Esophagus (tissue), 2 donors: Measurements from ENCODE around the gene CRYGA. TPM values are rescaled to one million over a fixed set of nuclear protein-coding genes. Genes with fewer than 3 reads are reported as not detected.
"Not testable (repeated sequence)": the region's sequence is repeated elsewhere in the genome, so short reads cannot be mapped to it uniquely, and the experiment has no call there.

ENCODE experiments used
- H3K27ac ChIP-seq, 2 donors: one replicate each; pipeline ENCODE4 v1.5.1; 2013; ENCODE audit warnings: low read depth in 2 of 2, mild to moderate bottlenecking in 2 of 2, inconsistent platforms in 1 of 2, low read length in 1 of 2, moderate library complexity in 1 of 2
- H3K27me3 ChIP-seq, 2 donors: one replicate each; pipeline ENCODE4 v1.6.1; 2013; ENCODE audit warnings: low read length in 2 of 2, control low read depth in 1 of 2, mild to moderate bottlenecking in 1 of 2; ENCODE audit not compliant: insufficient read depth in 2 of 2, control insufficient read depth in 1 of 2
- H3K36me3 ChIP-seq, 2 donors: one replicate each; pipeline ENCODE4 v1.6.1; 2013; ENCODE audit warnings: low read length in 1 of 2; ENCODE audit not compliant: control insufficient read depth in 2 of 2, insufficient read depth in 2 of 2
- H3K4me1 ChIP-seq, 2 donors: one replicate each; pipeline ENCODE4 v1.6.1; 2013; ENCODE audit warnings: low read length in 1 of 2; ENCODE audit not compliant: control insufficient read depth in 2 of 2, insufficient read depth in 2 of 2
- H3K4me3 ChIP-seq, 2 donors: one replicate each; pipeline ENCODE4 v1.5.1; 2013; ENCODE audit warnings: low read length in 2 of 2, mild to moderate bottlenecking in 2 of 2, low read depth in 1 of 2, moderate library complexity in 1 of 2
- H3K9me3 ChIP-seq, 2 donors: one replicate each; pipeline ENCODE4 v1.6.1; 2013; ENCODE audit warnings: mild to moderate bottlenecking in 2 of 2, low read depth in 1 of 2, low read length in 1 of 2, moderate library complexity in 1 of 2; ENCODE audit not compliant: control insufficient read depth in 2 of 2, insufficient read depth in 1 of 2
- WGBS, 2 donors: extraction: QIAGEN DNeasy Blood & Tissue Kit; methylation state at CpG; one replicate each; pipeline ENCODE4 v1.1.7; 2013; 5-methylcytosine and 5-hydroxymethylcytosine counted together
- polyA plus RNA-seq, 2 donors: library from polyadenylated mRNA; stranded (reverse); fragments of 200-250 nt; gene quantifications; one replicate each; pipeline ENCODE4 v1.2.3, GENCODE V29; 2013
- donor health status: healthy with polysubstance abuse.
- donor health status: Bipolar disorder and iron deficiency.

CRYGA gene
- polyA plus RNA-seq, 2 donors: not detected

- Histone ChIP-seq H3K4me1 (no peaks in the 10 kb centered on the region), H3K9me3 (no peaks in the 10 kb centered on the region), H3K27me3 (no peaks in the 10 kb centered on the region), H3K36me3 (no peaks in the 10 kb centered on the region), H3K4me3 (no peak within 1 kb of the TSS), H3K27ac (no peak within 1 kb of the TSS)
- WGBS, 2 donors: 68% methylated on average over 6 of the region's 6 CpGs
Observed at GRCh38 chr2:208146006-208146405, 17.4 kb downstream of the CRYGA start, which contains the start of gene CRYGB. CRYGB (minus strand) TSS chr2:208146158; CDS start chr2:208146120, 38 bp downstream.

GRCh38 chr2:208142925-208143799 is 20.2 kb downstream of the CRYGA start:
- H3K27me3 ChIP-seq: no peaks in the 10 kb centered on the region
- WGBS, 2 donors: 55% methylated on average over 12 to 13 of the region's 14 CpGs
- no peak overlapping the region for H3K27ac ChIP-seq
- no peaks in the 10 kb centered on the region for H3K36me3 ChIP-seq
- H3K4me3 ChIP-seq: no peak overlapping the region
- H3K9me3 ChIP-seq: no peaks in the 10 kb centered on the region
- no peaks in the 10 kb centered on the region for H3K4me1 ChIP-seq

DNA sequence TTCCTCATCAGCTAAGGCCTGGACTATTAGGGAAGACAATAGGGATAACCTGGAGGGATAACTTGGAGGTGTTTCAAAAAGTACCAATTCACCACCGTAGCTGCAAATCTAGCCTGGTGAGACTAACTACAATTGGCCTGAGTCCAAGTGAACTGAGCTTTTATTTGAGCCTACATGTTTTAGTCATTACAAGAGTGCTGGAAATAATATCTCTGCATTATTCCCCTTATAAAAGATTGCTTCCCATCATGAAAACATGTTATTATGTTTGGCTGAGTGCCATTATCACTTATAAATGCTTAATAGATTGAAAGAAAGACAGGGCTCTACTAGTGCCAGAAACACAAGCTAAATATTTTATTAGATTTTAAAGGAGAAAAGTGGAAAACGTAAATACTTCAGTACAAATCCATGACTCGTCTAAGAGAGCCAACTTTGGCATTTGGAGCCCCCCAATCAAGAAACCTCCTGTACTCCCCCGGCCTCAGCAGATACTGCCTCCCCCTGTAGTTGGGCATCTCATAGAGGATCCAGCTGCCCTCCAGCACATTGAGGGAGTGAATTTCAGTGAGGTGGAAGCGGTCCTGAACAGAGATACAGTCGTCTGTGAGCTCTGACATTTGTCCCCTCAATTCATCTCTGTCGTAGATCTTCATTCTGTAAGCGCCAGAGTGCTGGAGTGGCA is 21.0 kb downstream of the CRYGA start:
- no peak overlapping the region for H3K27ac ChIP-seq
- no peaks in the 10 kb centered on the region for H3K4me1 ChIP-seq
- H3K9me3 ChIP-seq: no peaks in the 10 kb centered on the region
- 30 to 35% methylated on average over 8 of the region's 8 CpGs for WGBS, 2 donors
- H3K4me3 ChIP-seq: no peak overlapping the region
- no peaks in the 10 kb centered on the region for H3K36me3 ChIP-seq
- H3K27me3 ChIP-seq: no peaks in the 10 kb centered on the region

DNA sequence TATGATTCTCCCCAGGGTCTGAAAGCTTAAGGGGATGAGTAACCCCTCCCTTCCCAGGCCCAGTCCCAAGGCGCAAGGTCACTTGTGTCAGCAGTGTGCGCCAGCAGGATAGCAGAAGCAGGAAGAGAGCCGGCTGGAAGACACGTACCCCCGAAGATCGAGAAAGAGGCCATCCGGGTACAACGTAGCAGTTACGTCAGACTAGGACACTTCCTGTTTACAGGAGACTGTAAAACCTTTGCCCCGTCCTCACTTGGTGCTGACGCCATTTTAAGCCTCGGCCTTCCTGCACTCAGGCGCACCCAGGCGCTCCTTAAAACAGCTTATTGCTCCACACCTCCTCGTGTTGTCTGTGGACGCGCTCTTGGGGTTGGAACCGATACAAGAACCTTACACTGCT is 23.9 kb downstream of the CRYGA start:
- no peaks in the 10 kb centered on the region for H3K36me3 ChIP-seq
- no peaks in the 10 kb centered on the region for H3K27me3 ChIP-seq
- no peaks in the 10 kb centered on the region for H3K9me3 ChIP-seq
- no peak overlapping the region for H3K27ac ChIP-seq
- 89 to 91% methylated on average over 18 of the region's 18 CpGs for WGBS, 2 donors
- no peaks in the 10 kb centered on the region for H3K4me1 ChIP-seq
- H3K4me3 ChIP-seq: no peak overlapping the region

GRCh38 chr2:208138334-208138733 is 25.1 kb downstream of the CRYGA start:
- H3K27me3 ChIP-seq, H3K36me3 ChIP-seq, H3K9me3 ChIP-seq, H3K4me1 ChIP-seq, H3K27ac ChIP-seq, H3K4me3 ChIP-seq: not testable (repeated sequence)
- 81 to 91% methylated on average over 7 of the region's 7 CpGs for WGBS, 2 donors

- Histone ChIP-seq H3K36me3 (no peaks in the 10 kb centered on the region), H3K27me3 (no peaks in the 10 kb centered on the region), H3K4me1 (no peaks in the 10 kb centered on the region), H3K9me3 (no peaks in the 10 kb centered on the region), H3K4me3 (no peak overlapping the region), H3K27ac (no peak overlapping the region)
- 79 to 82% methylated on average over 2 of the region's 2 CpGs for WGBS, 2 donors
Observed at GRCh38 chr2:208136716-208137094, 26.7 kb downstream of the CRYGA start.

GRCh38 chr2:208135794-208136715 is 27.3 kb downstream of the CRYGA start:
- Histone ChIP-seq H3K27ac (no peak overlapping the region), H3K9me3 (no peaks in the 10 kb centered on the region), H3K4me1 (no peaks in the 10 kb centered on the region), H3K36me3 (no peaks in the 10 kb centered on the region), H3K27me3 (no peaks in the 10 kb centered on the region), H3K4me3 (no peak overlapping the region)
- 63 to 73% methylated on average over 11 of the region's 11 CpGs for WGBS, 2 donors

DNA sequence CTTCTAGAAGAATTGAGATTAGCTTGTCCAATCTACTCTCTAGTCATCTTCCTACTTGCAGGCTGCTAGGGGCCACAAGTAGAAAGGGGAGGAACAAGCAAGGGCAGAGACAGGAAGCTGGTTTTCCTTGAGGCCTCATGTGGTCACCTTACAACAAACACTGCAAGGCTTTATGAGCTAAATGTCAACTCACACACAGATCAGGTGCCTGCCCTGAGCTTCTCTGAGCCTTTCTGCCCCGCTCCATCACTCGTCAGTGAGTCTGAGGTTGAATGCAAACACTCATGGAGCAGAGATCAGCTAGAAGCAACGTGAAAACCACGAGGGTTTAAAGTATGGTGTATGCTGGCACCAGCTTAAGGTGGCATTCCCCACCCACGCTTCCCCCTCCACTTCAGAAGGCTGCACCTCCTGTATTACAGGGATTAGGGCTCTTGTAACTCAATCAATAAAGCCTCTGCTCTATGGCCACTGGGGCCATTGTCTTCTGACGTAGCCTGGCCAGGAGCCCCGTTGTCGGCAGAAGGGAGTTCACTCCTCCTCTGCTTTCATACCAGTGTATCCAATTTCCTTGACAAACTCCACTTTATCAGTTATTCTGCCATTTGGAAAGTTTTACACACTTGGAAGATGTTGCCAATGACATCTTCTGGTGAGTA is 28.3 kb downstream of the CRYGA start:
- Histone ChIP-seq H3K4me3 (no peak overlapping the region), H3K36me3 (no peaks in the 10 kb centered on the region), H3K27me3 (no peaks in the 10 kb centered on the region), H3K4me1 (no peaks in the 10 kb centered on the region), H3K27ac (no peak overlapping the region), H3K9me3 (no peaks in the 10 kb centered on the region)
- WGBS, 2 donors: 31 to 36% methylated on average over 8 of the region's 8 CpGs

DNA sequence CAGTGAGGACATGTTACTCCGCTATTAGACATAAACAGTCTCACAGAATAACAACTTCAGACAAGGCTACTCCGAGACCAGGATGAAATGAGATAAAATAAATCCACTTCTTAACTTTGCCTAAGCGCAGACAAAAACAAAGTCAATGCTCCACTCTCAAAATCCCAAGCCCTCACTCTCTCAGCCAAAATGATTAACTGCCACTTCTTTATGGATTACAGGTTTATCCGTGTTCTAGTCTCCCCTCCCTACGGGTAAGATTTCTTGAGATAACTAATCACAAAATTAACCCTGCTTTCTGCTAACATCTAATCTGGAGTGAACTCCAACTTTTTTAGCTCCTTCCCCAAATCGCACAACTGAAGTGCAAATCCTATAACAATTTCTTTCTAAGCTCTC is 32.7 kb downstream of the CRYGA start:
- no peaks in the 10 kb centered on the region for H3K4me1 ChIP-seq
- WGBS, 2 donors: 51 to 57% methylated on average over 6 of the region's 6 CpGs
- no peak overlapping the region for H3K27ac ChIP-seq
- H3K36me3 ChIP-seq: no peaks in the 10 kb centered on the region
- H3K4me3 ChIP-seq: no peak overlapping the region
- no peaks in the 10 kb centered on the region for H3K9me3 ChIP-seq
- no peaks in the 10 kb centered on the region for H3K27me3 ChIP-seq
